Measurements from ENCODE around the gene C11orf91.

GRCh38 chr11:33713151-33713855 is 12.7 kb upstream of the C11orf91 start:
- TF ChIP-seq EZH2 (IDR thresholded peaks at IDR 0.05) (no peak), POLR2AphosphoS5 (IDR thresholded peaks at IDR 0.05; ENCODE audit: borderline replicate concordance, low read depth, low read length) (no peak), FOXP2 (optimal IDR thresholded peaks at IDR 0.05; ENCODE audit: control extremely low read depth, extremely low read length, insufficient read depth) (no peak)
